ENCODE measurements around the gene CFAP299. TPM values are rescaled to one million over a fixed set of nuclear protein-coding genes. Genes with fewer than 3 reads are reported as not detected.

CFAP299 gene
- total and polyA plus RNA-seq, 2 of the 8 experiments (the other 6 are each of a cell fraction or from before 2014, with no cell fraction given), result not detected

DNA sequence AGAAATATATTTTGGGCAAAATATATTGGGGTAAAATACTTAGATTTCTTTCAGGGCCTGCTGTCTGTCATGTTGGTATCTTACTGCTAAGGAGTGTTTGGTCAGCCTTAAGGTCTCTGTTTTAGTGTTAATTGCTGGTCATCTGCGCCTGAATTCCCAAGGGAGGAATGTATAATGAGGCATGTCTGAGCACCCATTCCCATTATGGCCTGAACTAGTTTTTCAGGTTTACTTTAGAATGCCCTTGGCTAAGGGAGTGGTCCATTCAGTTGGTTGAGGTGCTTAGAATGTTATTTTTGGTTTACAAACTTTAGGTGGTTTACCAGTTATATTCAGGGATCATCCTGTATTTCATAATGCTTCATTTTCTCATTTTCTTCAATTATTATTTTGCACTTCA lies 125.9 kb downstream of the CFAP299 start (continued):
- no peak for TF ChIP-seq SP4 (IDR thresholded peaks at IDR 0.05; ENCODE audit: low read length)
